GM19193 (cell line): Measurements from ENCODE around the gene UNC5A.

Experiments
- POLR2A ChIP-seq: IDR thresholded peaks from 4 replicates; pipeline ENCODE4 v1.6.1; 2011; ENCODE audit not compliant: insufficient read depth, insufficient read length; ENCODE audit errors: extremely low read depth

UNC5A gene

GRCh38 chr5:176830995-176831423, 20.6 kb downstream of the UNC5A start:
- no peak for TF ChIP-seq POLR2A

GRCh38 chr5:176831425-176831824, 21.1 kb downstream of the UNC5A start:
- TF ChIP-seq POLR2A = no peak

DNA sequence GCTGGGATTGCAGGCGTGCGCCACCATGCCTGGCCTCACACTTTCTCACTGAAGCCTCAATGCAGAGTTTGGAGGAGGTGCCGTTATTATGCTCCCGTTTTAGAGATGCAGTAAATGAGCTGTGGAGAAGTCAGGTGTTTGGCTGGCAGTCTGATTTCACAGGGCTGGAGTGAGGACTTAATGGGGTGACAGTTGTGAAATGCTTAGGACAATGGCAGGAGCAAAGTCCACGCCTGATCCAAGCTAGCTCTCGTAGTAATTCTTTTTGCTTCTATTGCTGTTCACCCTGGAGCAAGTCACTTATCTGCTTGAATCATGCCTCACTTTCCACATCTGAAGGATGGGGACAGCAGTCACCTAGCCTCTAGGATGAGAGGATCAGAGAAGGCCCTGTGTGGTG, 21.8 kb downstream of the UNC5A start:
- TF ChIP-seq POLR2A = no peak

DNA sequence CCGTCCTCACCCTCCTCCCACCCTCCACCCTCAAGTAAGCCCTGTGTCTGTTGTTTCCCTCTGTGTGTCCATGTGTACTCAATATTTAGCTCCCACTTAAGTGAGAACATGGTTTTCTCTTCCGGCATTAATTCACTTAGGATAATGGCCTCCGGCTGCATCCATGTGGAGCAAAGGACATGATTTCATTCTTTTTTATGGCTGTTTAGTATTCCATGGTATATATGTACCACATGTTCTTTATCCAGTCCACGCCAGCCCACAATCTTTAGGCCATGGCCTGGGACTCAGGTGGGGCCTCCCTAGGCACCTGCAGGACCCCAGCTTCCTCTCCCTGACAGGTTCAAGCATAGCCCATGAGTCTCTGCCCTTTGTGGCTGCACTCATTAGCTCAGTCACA, 22.9 kb downstream of the UNC5A start:
- TF ChIP-seq POLR2A = no peak

DNA sequence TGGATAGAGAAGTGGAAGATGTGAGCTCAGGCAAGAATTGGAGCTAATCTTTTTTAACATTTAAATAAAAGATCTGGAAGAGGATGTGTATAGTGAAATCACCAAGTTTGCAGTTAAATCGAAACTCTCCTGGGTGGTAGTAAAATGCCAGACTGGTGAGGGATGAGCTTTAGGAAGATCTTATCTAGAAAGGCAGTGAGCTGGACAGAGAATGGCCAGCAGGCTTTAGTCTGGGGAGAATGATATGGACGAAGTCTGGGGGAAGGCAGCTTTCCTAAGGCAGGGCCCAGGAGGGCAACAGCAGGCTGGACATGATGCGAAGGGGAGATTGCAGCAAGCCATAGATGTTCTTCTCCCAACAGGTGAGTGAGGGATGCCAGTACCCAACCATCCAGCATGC, 25.6 kb downstream of the UNC5A start:
- TF ChIP-seq POLR2A = no peak

DNA sequence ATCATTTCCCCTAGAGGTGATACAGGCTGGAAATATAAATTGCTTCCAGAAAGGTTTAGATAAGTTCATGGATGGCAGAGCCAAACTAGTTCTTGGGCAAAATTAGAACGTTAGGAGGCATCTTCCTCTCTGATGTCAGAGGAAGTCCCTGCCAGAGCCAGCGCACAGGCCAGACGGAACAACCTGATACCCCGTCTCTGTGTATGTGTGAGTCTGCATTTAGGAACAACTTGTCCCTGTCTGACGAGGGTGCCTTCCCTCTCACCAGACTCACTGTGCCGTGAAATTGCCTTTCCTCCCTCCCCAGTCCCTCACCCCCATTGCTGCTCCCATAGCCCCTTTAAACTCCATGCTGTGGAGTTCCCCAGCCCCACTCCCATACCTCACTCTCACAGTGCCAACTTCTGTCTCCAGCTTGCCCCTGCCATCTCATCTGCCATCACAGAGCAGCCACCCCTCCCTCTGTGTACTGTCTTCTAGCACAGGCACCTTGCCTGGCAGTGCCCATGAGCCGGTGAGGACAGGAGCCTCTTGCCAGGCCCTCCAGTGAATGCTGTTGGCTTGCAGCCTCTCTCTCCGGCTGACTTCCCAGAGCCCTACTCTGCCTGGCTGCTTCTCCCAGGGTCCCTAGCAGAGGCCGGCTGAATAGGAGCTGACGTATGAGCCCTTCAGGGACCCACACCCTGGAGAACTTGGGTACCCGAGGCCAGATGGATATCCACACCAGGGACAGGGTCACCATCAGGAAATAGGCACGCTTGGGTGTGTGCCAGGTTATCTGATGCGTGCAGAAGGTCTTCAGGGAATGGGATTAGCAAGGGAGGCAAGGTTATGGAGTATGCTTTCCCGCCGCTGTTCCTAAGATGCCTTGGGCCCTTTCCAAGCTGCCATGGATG, 26.7 kb downstream of the UNC5A start:
- TF ChIP-seq POLR2A = no peak

- TF ChIP-seq POLR2A = no peak
These were observed 27.4 kb downstream of the UNC5A start for GRCh38 chr5:176837707-176838115.

DNA sequence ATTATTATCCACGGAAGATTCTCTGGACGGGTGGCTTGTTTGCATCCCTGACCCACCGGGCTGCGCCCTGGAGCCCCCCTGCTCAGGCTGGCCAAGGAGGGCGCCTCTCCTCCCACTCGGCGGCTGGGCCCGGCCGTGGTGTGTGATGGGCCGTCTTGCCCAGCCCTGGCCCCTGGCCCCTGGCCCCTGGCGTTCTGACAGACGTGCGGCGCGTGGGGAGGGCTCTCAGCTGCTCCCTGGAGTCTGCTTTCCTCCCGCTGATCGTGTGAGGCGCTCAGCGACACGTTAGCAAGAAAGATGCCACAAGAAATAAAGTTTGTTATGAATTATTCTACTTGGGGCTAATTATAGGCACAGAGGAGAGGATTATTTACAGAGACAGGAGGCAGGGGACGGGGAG, 33.3 kb downstream of the UNC5A start:
- no peak for TF ChIP-seq POLR2A

DNA sequence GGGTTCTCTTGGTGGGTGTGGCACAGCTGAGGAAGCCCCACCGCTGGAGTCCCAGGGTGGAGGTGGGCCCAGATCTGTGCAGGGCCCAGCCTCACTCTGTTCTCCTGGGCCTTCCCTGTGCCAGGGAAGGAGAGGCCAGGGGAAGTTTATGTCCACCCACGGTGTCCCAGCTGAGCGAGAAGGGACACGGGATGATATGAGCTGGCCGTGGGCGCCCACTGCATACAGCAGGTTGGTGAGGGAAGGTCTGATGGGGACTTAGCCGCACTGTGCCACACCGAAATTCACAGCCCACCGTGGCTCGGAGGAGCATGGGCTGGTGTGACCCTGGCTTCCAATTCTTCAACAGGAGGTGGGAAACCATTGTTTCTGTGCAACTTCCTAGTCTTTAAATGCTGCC, 33.9 kb downstream of the UNC5A start:
- TF ChIP-seq POLR2A = no peak

DNA sequence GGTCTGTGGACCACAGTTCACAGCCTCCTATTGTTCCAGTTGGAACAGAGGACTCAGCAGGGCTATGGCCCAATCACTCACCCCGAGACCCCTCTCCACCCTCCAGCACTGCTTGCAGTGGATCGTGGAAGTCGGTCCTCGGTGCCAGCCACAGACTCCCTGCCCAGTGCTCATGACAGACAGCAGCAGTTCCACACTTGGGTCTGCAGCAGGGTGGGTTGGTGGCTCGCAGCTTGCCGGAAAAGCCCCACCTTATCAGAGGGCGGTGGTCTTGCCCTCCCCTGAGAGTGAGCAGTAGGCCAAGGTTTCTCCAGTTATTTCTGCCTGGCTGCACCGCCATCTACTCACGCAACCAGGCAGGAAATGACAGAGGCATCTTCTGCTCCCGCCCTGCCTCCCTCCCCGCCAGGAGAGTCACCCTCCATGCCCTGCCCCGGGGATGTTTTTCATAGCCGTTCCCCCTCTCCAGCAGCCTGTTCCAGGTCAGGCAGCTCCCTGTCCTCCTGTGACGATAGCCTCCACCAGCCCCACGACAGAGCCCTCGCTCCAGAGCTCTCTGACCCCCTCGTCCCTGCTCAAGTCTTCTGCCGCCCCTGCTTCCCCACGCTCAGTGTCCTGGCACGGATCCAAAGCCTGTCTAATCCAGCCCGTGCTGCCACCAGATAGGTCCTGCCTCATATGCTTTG, 34.5 kb downstream of the UNC5A start:
- TF ChIP-seq POLR2A = no peak

DNA sequence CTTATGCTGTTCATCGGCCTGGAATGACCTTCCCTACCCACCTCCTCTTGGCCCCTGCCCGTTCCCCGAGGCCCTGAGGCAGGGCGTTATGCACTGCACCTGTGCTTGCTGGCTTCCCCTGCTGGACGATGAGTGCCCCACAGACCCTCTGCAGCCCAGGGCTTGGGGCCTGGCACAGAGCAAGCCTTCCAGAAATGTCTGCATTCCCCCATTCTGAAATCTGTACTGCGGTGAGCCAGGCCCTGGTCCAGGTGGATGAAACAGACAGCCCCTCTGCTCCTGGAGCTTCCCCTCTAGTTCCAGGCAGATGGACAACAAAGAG, 35.0 kb downstream of the UNC5A start:
- no peak for TF ChIP-seq POLR2A

DNA sequence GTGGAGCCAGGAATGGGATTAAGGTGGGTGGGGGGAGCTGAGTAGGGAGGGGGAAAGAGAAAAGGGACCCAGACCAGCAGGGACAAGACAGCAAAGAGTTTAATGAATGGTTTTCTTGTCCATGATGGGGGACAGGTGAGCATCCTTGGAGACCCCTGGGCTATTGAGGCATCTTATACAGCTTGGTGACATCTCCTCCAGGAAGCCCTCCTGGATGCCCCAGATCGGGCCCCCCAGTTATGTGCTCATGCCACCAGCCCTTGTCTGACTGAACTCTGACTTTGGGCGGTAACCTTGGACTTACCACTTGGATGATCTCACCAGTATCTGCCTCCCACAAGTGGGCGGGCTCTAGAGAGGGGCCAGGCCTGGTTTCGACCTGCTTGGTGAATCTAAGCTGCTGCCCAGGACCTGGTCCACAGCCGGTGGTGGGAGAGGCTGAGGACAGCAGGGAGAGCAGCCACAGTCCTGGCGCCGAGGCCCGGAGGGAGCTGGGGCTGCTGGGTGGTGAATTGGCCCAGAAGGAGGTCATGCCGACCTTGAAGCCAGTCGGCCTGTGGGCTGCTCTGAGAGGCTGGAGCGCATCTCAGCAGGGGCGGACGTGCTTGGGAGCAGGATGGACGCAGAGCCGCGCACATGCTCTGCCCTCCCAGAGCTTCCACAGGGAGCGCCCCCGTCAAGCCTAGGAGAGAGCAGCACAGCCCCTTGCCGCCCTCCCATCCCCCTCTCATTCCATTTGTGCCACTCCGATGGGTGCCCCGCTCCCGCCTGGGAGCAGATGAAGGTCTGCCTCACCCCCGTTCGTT, 36.2 kb downstream of the UNC5A start:
- TF ChIP-seq POLR2A = no peak

DNA sequence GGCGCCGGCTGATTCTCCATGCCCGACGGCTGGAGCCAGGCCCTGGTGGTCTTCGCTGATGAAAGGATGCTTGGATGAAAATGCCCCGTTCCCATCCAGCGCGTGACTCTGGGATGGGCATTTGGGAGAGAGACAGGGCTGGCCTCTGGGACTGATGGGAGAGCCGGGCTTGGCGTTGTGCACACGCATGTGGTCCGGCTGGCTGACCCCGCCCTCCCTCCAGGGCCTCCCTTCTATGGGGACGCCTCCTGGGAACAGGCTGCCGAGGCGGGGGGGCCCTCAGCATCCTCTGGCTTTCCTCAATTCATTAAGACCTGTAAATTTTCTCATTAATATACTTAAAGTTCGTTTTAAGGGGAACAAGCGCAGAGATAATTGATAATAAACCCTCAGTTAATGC, 36.8 kb downstream of the UNC5A start:
- TF ChIP-seq POLR2A = no peak

GRCh38 chr5:176847726-176848290, 37.4 kb downstream of the UNC5A start:
- no peak for TF ChIP-seq POLR2A

DNA sequence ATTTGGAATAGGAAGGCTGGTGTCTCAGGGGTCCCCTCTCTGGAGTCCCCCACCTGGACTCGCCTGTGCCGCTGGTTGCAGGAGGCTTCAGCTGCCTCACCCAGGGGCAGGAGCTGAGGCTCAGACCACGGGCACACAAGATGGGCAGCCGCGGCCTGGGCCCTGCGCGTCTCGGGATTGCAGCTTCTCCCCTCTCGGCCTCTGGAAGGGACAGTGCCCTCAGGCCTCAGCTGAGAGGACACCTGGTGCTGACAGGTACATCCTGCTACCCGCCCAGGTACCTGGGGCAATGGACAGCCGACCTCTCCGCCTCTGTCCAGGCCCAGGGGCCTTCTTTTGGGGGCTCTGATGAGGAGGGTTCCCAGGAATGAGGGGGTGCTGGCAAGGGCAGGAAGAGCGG, 38.3 kb downstream of the UNC5A start:
- no peak for TF ChIP-seq POLR2A
